Stimulated activated CD4-positive, alpha-beta T cell treated with anti-CD3 and anti-CD28 coated beads, Interleukin-1b, Interleukin-23, amount 100 ng/mL, for 1 hour (primary cell): Measurements from ENCODE around the gene PLD6.

Experiments used
- DNase-seq, 2 donors: peaks; one replicate each; pipeline ENCODE4 v3.0.0-alpha.2; 2020; ENCODE audit warnings: low read depth in 2 of 2

The PLD6 gene

DNA sequence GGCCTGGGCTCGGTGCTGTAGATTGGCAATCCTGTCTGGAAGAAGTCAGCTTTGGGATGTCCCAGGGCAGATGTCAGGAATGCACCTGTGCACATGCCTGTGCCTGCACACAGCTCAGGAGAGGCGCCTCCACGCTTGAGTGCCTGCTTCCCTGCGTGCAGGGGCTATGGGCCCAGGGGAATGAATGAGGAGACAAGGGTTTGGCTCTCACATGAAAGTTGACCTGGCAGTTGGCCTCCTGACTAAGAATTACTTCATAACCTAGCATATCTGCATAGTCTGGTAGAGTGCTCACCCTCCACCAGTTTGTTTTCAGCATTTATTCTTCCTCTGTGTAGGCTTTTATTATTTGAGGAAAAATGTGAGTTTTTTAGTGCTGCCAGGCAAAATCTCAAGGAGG, 50.0 kb downstream of the PLD6 start:
- DNase-seq, result no peak

DNA sequence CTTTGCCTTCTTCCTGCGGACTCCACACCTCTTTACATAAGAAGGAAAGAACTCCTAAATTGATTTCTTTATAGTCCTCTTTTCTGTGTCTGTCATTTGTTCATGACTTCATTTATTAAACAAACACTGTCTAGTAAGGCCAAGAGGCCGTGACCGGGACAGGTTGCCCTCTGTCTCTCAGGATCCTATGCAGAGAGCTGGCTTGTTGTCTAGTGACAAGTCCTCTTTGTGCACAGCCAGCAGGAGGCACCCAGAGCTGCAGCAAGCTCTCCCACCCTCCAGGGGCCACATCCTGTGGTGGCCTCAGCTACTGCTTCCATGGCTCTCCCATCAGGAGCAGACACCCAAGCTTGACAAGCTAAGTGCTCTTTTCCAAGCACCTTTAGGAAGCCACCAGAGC, 50.6 kb downstream of the PLD6 start:
- no peak for DNase-seq

DNA sequence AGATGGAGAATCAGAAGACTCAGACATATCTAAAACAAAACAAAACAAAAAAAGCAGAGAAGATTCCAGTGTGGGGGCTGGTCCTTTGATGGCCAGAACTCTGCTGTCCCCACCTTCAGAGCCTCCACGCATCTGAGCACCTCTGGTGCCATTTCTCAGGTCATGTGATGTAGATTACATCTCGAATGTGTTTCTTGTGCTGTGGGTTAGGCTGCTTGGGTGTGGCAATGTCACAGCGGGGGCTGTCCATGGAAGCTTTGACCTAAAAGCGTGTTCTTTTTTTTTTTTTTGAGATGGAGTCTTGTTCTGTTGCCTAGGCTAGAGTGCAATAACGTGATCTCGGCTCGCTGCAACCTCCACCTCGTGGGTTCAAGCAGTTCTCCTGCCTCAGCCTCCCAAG, 51.2 kb downstream of the PLD6 start:
- no peak for DNase-seq

DNA sequence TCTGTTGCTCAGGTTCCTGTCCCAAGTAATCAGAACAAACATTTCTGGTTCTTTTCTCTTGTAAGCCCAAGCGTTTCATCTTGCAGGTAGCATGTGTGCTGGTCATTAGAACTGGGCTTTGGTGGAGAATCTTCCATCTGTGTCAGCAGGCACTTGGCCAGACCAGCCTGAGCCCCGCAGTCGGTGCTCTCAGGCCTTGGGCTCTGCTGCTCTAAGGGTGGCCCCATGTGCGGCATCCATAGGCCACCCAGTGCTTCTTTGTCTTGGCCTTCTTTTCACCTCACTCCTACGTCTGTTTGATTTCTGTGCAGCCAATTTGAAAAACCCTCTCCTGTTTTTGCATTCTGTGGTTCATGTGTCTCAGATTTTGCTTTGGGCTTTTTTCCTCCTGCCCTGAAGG, 51.6 kb downstream of the PLD6 start:
- no peak for DNase-seq

DNA sequence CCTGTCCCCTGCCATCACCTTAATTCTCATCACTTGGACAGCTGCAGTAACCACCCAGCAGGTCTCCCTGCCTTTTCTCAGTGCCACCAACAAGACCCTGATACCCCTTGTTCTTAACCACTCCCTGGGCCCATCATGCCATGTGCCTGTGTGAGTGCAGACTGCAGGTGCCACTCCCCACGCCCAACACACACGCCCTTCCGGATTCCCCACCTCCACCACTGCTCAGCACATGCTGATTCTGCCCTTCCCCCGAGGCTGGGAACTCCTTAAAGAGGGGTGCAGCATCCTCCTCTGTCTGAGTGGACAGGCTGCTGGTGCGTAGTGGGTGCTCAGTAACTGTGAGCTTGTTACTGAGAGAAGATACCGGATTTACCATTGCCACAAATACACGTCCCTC, 52.4 kb downstream of the PLD6 start:
- DNase-seq, result no peak

DNA sequence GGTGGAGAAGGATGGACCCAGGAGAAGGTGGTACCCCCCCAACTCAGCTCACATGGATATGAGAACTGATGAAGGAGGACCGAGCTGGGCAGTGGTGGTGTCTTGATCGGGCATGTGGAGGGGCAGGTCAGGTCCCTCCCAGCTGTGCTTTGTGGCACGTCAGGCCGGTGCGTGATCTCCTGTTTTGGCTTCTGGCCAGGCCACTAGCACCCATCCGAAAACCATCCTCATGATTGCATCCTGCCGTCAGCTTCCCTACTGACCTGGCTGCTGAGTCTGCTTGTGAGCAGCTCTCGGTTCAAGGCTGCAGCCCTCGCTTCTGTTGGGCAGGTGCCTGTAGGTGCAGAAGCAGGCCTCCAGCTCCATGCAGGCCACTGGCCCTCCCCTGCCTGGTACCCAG, 53.1 kb downstream of the PLD6 start:
- no peak for DNase-seq

DNA sequence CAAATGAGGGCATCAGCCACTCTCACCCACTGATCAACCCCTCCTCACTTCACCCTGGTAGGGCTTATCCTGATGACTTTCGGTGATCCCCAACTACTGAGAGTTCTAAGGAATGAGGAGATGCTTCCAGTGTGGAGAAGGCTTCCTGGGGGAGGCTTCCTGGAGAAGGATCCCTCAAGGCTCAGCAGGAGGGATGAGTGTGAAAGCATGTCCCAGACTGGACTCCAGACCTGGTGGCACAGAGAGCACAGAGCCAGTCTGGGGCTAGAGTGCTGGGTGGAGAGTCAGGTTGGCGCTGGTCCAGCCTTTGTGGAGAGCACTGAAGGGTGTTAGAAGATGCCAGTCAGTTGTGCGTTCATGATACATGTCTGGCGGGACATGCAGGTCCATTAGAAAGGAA, 53.7 kb downstream of the PLD6 start:
- DNase-seq, result no peak

DNA sequence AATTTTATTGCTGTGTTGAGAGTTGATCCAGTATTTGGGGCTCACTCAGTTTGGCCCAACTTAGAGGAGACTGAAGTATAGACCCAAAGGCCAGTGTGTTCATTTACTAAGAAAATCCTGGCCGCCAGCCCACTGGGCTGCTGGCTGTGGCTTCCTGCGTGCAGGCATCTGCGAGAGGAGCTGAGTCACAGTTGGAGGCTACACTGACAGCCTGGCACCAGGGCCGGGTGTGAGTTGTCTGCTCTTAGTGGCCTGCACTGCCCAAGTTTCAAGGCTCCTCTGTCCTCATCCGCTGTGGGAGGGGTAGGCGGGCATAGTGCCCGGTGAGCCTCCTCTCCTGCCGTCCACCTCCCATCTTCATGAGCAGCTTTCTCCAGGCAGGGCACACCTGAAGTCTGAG, 54.2 kb downstream of the PLD6 start:
- no peak for DNase-seq

DNA sequence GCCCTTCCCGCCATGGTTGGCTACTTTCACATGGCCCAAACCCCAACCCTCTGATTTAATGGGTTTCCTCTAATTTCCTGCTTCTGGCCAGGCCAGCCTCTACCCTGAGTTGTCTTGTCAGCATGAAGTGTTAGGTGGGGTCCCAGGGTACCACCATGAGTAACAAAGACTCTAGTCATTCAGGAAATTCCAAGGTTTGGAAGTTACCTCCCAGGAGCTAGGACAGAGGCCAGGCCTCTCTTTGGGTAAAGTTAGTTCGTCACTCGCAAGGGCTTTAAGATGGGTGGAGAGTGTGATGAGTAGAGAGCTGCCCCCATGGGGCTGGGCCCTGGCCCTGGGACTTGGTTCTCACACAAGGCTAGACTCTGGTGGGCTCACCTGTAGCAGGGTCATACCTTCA, 54.6 kb downstream of the PLD6 start:
- DNase-seq, result no peak

DNA sequence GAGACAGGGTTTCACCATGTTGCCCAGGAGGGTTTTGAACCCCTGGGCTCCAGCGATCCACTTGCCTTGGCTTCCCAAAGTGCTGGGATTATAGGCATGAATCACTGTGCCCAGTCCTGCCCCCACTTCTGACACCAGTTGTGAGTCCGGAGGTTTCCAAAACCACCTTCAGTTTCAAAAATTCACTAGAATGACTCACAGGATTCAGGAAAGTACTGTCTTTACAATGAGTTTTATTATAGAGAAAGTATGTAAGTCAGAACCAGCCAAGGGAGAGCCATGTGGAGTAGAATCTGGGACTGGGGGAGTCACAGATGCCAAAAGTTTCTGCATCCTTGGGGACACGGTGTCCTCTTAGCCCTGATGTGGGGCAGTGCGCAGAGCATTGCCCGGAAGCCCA, 55.1 kb downstream of the PLD6 start:
- no peak for DNase-seq
